SK-MEL-5 (cell line): Measurements from ENCODE around the gene YAF2. TPM values are rescaled to one million over a fixed set of nuclear protein-coding genes. Genes with fewer than 3 reads are reported as not detected.
A peak's percentile ranks its signal among the peaks of the same experiment; 100 is the strongest.
"Not testable (repeated sequence)": the region's sequence is repeated elsewhere in the genome, so short reads cannot be mapped to it uniquely, and the experiment has no call there.

Experiments
- DNase-seq: peaks from one replicate; pipeline ENCODE4 v3.0.0-alpha.2; 2016; ENCODE audit warnings: low read depth, low spot score
- in situ Hi-C: cut with HindIII; loops from 2 replicates; pipeline ENCODE4 v1.10.0; 2016; ENCODE audit warnings: low sequenced_read_pairs, high pct_unique_total_duplicates, low pct_unique_long_range_greater_than_20kb
- total RNA-seq: library from RNA; depleted of rRNA; stranded (reverse); fragments of >200 nt; shearing (Covaris generic); gene quantifications from 2 replicates; pipeline ENCODE4 v1.2.3, GENCODE V29; 2014

The YAF2 gene
- total RNA-seq, 1 experiment from 2014 or later: 16.2 TPM

GRCh38 chr12:42215759-42216158 is 22.3 kb downstream of the YAF2 start:
- DNase-seq, in situ Hi-C loops: not testable (repeated sequence)

GRCh38 chr12:42213954-42214426 is 24.1 kb downstream of the YAF2 start:
- peak; percentile 42 for DNase-seq
- in situ Hi-C loops: no loop called here

- in situ Hi-C loops: no loop called here
- peak; percentile 93 for DNase-seq
These were observed 25.0 kb downstream of the YAF2 start for GRCh38 chr12:42213023-42213422.

- in situ Hi-C loops: no loop called here
- no peak for DNase-seq
These were observed 29.5 kb downstream of the YAF2 start for GRCh38 chr12:42208574-42208973.

GRCh38 chr12:42204819-42205218 is 33.2 kb downstream of the YAF2 start:
- in situ Hi-C loops: no loop called here
- DNase-seq: no peak

GRCh38 chr12:42204362-42204761 is 33.7 kb downstream of the YAF2 start:
- in situ Hi-C loops: no loop called here

GRCh38 chr12:42201063-42201462 is 37.0 kb downstream of the YAF2 start:
- no peak for DNase-seq
- in situ Hi-C loops: no loop called here

More at GRCh38 chr12:42204362-42204761, 33.7 kb downstream of the YAF2 start:
- no peak for DNase-seq

GRCh38 chr12:42199007-42199406 is 39.0 kb downstream of the YAF2 start:
- in situ Hi-C loops: no loop called here
- no peak for DNase-seq

- in situ Hi-C loops: no loop called here
- DNase-seq: no peak
These were observed 41.1 kb downstream of the YAF2 start for GRCh38 chr12:42196723-42197603.

GRCh38 chr12:42192686-42193085 is 45.4 kb downstream of the YAF2 start:
- DNase-seq: no peak
- in situ Hi-C loops: no loop called here

- no peak for DNase-seq
- in situ Hi-C loops: no loop called here
These were observed 45.8 kb downstream of the YAF2 start for GRCh38 chr12:42192258-42192657.

- in situ Hi-C loops: no loop called here
- no peak for DNase-seq
These were observed 47.7 kb downstream of the YAF2 start for GRCh38 chr12:42190376-42190775.

- DNase-seq, in situ Hi-C loops: not testable (repeated sequence)
These were observed 49.8 kb downstream of the YAF2 start for GRCh38 chr12:42188275-42188674.

- in situ Hi-C loops: no loop called here
- no peak for DNase-seq
These were observed 50.2 kb downstream of the YAF2 start for GRCh38 chr12:42187799-42188198.

GRCh38 chr12:42186793-42187192 is 51.3 kb downstream of the YAF2 start:
- in situ Hi-C loops: no loop called here
- no peak for DNase-seq

GRCh38 chr12:42182394-42182793 is 55.7 kb downstream of the YAF2 start:
- in situ Hi-C loops: no loop called here
- DNase-seq: no peak

GRCh38 chr12:42180990-42181596 is 57.0 kb downstream of the YAF2 start:
- peak; percentile 83 for DNase-seq
- in situ Hi-C loops: no loop called here

GRCh38 chr12:42178101-42178500 is 59.9 kb downstream of the YAF2 start:
- in situ Hi-C loops: no loop called here
- no peak for DNase-seq

- in situ Hi-C loops: no loop called here
These were observed 63.1 kb downstream of the YAF2 start for GRCh38 chr12:42174978-42175377.

More at GRCh38 chr12:42174978-42175377, 63.1 kb downstream of the YAF2 start:
- no peak for DNase-seq
